ENCODE data around the gene MBD3.

DNA sequence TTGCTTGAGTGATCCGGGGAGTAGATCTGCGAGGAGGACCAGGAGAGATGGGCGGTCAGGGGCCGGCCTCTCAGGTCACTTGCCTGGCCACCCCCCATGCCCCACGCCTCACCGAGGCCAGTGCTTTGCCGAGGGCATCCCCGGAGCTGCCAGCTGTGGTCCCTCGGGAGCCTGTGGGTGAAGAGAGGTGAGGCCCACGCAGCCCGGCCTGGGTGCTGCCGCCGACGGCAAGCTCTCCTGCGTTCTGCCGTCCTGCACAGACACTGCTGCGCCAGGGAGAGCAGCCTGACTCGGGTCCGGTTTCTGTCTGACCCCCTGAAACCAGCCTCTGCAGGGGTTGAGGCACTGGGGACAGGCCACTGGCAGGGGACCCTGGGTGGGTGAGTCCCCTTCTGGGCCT is 28.4 kb upstream of the MBD3 start:
- TF ChIP-seq, protein P1, sequence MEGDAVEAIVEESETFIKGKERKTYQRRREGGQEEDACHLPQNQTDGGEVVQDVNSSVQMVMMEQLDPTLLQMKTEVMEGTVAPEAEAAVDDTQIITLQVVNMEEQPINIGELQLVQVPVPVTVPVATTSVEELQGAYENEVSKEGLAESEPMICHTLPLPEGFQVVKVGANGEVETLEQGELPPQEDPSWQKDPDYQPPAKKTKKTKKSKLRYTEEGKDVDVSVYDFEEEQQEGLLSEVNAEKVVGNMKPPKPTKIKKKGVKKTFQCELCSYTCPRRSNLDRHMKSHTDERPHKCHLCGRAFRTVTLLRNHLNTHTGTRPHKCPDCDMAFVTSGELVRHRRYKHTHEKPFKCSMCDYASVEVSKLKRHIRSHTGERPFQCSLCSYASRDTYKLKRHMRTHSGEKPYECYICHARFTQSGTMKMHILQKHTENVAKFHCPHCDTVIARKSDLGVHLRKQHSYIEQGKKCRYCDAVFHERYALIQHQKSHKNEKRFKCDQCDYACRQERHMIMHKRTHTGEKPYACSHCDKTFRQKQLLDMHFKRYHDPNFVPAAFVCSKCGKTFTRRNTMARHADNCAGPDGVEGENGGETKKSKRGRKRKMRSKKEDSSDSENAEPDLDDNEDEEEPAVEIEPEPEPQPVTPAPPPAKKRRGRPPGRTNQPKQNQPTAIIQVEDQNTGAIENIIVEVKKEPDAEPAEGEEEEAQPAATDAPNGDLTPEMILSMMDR (conservative IDR thresholded peaks at IDR 0.05 in 1 of 2, IDR thresholded peaks at IDR 0.05 in 1 of 2; ENCODE audit: low read depth in 1 of 2, low read length in 2 of 2) = no peak
- TF ChIP-seq EZH2 (IDR thresholded peaks at IDR 0.05; ENCODE audit: low read length, missing control alignments) = no peak

All from fibroblast of lung (primary cell).